Measurements from ENCODE around the gene DICER1.

DNA sequence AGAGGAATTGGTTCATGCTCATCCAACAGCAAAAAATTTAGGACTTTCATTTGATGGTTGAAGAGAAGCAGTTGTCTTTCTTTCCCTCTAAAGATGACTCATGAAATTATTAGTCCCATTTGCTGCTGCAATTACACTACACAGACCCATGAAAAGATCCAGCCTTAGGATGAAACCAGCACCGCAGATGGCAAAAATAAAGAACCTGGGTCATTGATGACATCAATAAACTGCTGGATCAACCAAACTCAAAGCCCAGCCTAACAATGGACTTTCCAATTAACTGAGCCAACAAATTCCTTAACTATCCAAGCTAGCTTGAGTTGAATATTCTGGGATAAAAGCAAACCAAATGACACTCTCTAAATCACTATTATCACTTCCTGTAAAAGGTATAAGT is 20.7 kb downstream of the DICER1 start:
- TF ChIP-seq, protein P1, sequence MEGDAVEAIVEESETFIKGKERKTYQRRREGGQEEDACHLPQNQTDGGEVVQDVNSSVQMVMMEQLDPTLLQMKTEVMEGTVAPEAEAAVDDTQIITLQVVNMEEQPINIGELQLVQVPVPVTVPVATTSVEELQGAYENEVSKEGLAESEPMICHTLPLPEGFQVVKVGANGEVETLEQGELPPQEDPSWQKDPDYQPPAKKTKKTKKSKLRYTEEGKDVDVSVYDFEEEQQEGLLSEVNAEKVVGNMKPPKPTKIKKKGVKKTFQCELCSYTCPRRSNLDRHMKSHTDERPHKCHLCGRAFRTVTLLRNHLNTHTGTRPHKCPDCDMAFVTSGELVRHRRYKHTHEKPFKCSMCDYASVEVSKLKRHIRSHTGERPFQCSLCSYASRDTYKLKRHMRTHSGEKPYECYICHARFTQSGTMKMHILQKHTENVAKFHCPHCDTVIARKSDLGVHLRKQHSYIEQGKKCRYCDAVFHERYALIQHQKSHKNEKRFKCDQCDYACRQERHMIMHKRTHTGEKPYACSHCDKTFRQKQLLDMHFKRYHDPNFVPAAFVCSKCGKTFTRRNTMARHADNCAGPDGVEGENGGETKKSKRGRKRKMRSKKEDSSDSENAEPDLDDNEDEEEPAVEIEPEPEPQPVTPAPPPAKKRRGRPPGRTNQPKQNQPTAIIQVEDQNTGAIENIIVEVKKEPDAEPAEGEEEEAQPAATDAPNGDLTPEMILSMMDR (IDR thresholded peaks at IDR 0.05; ENCODE audit: poor library complexity, severe bottlenecking), result no peak
- TF ChIP-seq MXI1 (conservative IDR thresholded peaks at IDR 0.05; ENCODE audit: poor library complexity, severe bottlenecking) (no peak), RAD21 (conservative IDR thresholded peaks at IDR 0.05) (no peak), EP300 (conservative IDR thresholded peaks at IDR 0.05; ENCODE audit: poor library complexity, severe bottlenecking) (no peak), EZH2 (IDR thresholded peaks at IDR 0.05; ENCODE audit: borderline replicate concordance, insufficient read depth, low read length, poor library complexity, severe bottlenecking) (no peak), TAF1 (IDR thresholded peaks at IDR 0.05; ENCODE audit: low read depth) (no peak), POLR2AphosphoS5 (IDR thresholded peaks at IDR 0.05) (no peak)
- TF ChIP-seq, protein P2, sequence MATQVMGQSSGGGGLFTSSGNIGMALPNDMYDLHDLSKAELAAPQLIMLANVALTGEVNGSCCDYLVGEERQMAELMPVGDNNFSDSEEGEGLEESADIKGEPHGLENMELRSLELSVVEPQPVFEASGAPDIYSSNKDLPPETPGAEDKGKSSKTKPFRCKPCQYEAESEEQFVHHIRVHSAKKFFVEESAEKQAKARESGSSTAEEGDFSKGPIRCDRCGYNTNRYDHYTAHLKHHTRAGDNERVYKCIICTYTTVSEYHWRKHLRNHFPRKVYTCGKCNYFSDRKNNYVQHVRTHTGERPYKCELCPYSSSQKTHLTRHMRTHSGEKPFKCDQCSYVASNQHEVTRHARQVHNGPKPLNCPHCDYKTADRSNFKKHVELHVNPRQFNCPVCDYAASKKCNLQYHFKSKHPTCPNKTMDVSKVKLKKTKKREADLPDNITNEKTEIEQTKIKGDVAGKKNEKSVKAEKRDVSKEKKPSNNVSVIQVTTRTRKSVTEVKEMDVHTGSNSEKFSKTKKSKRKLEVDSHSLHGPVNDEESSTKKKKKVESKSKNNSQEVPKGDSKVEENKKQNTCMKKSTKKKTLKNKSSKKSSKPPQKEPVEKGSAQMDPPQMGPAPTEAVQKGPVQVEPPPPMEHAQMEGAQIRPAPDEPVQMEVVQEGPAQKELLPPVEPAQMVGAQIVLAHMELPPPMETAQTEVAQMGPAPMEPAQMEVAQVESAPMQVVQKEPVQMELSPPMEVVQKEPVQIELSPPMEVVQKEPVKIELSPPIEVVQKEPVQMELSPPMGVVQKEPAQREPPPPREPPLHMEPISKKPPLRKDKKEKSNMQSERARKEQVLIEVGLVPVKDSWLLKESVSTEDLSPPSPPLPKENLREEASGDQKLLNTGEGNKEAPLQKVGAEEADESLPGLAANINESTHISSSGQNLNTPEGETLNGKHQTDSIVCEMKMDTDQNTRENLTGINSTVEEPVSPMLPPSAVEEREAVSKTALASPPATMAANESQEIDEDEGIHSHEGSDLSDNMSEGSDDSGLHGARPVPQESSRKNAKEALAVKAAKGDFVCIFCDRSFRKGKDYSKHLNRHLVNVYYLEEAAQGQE (IDR thresholded peaks at IDR 0.05; ENCODE audit: borderline replicate concordance), result no peak

Measured in neural cell (in vitro differentiated cells).